ENCODE measurements around the gene SLC35E4. TPM values are rescaled to one million over a fixed set of nuclear protein-coding genes. Genes with fewer than 3 reads are reported as not detected.

Gene SLC35E4
- total and polyA plus RNA-seq, 9 of the 15 experiments (the other 6 are each of a cell fraction or from before 2014, with no cell fraction given): 0.06 to 2.3 (median 0.86) TPM; not detected in 1

DNA sequence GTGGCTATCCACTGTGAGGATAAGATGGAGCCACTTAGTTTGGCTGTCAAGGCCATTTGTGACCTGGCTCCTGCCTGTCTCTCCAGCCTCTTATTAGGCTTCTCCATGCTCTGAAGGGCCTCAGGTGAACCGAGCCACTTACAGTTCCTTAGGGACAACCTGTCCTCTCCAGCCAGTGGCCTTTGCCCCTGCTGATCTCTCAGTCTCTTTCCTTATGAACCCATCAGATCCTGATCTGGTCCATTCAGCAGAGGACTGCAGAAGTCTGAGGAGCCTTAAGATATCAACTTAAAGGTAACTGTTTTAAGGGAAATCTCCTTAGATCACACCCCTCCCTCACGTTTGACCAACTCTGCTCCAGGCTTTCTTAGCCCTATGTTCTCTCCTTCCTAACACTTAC is 29.7 kb downstream of the SLC35E4 start:
- in situ Hi-C loops (cut with MboI): no loop called here
- H2AFZ ChIP-seq (ENCODE audit: low read depth, low read length): no peak overlapping the region
- H4K20me1 ChIP-seq (replicated peaks; ENCODE audit: control insufficient read depth, insufficient read depth, low read length): no peaks in the 10 kb centered on the region
- no peaks in the 10 kb centered on the region for H3K27me3 ChIP-seq (ENCODE audit: control insufficient read depth in 2 of 2, insufficient read depth in 2 of 2, low read length in 2 of 2)
- DNase-seq (ENCODE audit: extremely low read depth in 1 of 4, low spot score in 3 of 4) (no peak), FAIRE-seq (no peak), ATAC-seq (no peak)
- no peaks in the 10 kb centered on the region for H3K79me2 ChIP-seq (ENCODE audit: control insufficient read depth, insufficient read depth, low read length)
- H3K4me3 ChIP-seq: no peak overlapping the region
- H3K4me2 ChIP-seq (ENCODE audit: insufficient read depth, low read length): no peak overlapping the region
- H3K4me1 ChIP-seq (replicated peaks in 1 of 2; ENCODE audit: control insufficient read depth in 2 of 2, insufficient read depth in 2 of 2, low read length in 2 of 2): peaks cover 7 to 16% of the 10 kb centered on the region in 2 experiments; a peak in 3 of 5 replicates
- POLR2A ChIA-PET: interaction anchor here (0.6 to 0.7 kb wide), 2 partner anchors 14 to 1292 kb away, joined by 4 to 5 read pairs; no protein-coding TSS in a partner anchor
- no peaks in the 10 kb centered on the region for H3K36me3 ChIP-seq (ENCODE audit: control insufficient read depth, insufficient read depth, low read length)
- intact Hi-C loops (cut with micrococcal nuclease): loop anchor here (10.0 kb wide), 1 partner anchor 90 kb away; no protein-coding TSS in a partner anchor
- TF ChIP-seq JUND (IDR thresholded peaks at IDR 0.05; ENCODE audit: borderline replicate concordance, low read depth, low read length): no peak
- no peak for TF ChIP-seq JUND (tag; IDR thresholded peaks at IDR 0.05; ENCODE audit: borderline replicate concordance, low read depth, low read length)
- TF ChIP-seq ZNF174 (CRISPR knock-in tag; IDR thresholded peaks at IDR 0.05): no peak
- TF ChIP-seq BDP1 (IDR thresholded peaks at IDR 0.05; ENCODE audit: insufficient read depth, insufficient read length): no peak
- no peak for TF ChIP-seq FOXK2 (conservative IDR thresholded peaks at IDR 0.05 in 1 of 2, IDR thresholded peaks at IDR 0.05 in 1 of 2; ENCODE audit: low read depth in 2 of 2)
- H3K9me3 ChIP-seq (replicated peaks; ENCODE audit: control insufficient read depth, insufficient read depth, low read depth, low read length): no peaks in the 10 kb centered on the region
- BruUV-seq (replicated peaks): no TSS peak
- H3K27ac ChIP-seq (ENCODE audit: extremely low read depth, low read depth, low read length): no peak overlapping the region
- WGBS (ENCODE audit: insufficient coverage, low coverage, missing lambda C conversion rate): 13% methylated on average over 2 of the region's 2 CpGs
- H3K9ac ChIP-seq (ENCODE audit: insufficient read depth in 1 of 2, low read depth in 2 of 2, low read length in 2 of 2): no peak overlapping the region
- CTCF ChIA-PET (ENCODE audit: low intra/inter-chr PET ratio): no interaction called here
- no peaks in the 10 kb centered on the region for H3K9me1 ChIP-seq (ENCODE audit: control insufficient read depth, insufficient read depth, low read length)

DNA sequence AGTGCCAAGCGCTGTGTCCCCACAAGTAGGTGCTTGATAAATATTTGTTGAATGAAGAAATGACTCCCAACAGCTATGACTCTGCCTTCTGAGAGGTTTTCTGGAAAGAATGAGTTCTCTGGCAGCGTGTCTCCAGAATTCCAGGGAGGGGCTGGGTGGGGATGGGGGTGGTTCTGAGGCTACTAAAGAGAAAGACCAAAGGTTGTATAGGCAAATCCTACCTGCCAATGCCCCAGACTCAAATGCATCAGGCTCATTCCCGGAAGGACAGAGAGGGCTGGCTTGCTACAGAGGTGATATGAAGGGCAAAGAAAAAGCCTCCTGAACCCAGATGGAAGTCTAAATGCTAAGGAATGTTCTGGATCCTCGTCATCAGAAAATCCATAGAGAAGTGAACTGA is 30.2 kb downstream of the SLC35E4 start:
- H2AFZ ChIP-seq (ENCODE audit: low read depth, low read length): no peak overlapping the region
- H3K9me3 ChIP-seq (replicated peaks; ENCODE audit: control insufficient read depth, insufficient read depth, low read depth, low read length): no peaks in the 10 kb centered on the region
- in situ Hi-C loops (cut with MboI): no loop called here
- ChIA-PET CTCF (ENCODE audit: low intra/inter-chr PET ratio) (no interaction called here), POLR2A (no interaction called here)
- no peak overlapping the region for H3K9ac ChIP-seq (ENCODE audit: insufficient read depth in 1 of 2, low read depth in 2 of 2, low read length in 2 of 2)
- no peak overlapping the region for H3K4me2 ChIP-seq (ENCODE audit: insufficient read depth, low read length)
- 57% methylated on average over 3 of the region's 4 CpGs for WGBS (ENCODE audit: insufficient coverage, low coverage, missing lambda C conversion rate)
- no peaks in the 10 kb centered on the region for H3K36me3 ChIP-seq (ENCODE audit: control insufficient read depth, insufficient read depth, low read length)
- no TSS peak for BruUV-seq (replicated peaks)
- H3K27me3 ChIP-seq (ENCODE audit: control insufficient read depth in 2 of 2, insufficient read depth in 2 of 2, low read length in 2 of 2): no peaks in the 10 kb centered on the region
- H3K27ac ChIP-seq (ENCODE audit: extremely low read depth, low read depth, low read length): no peak overlapping the region
- H4K20me1 ChIP-seq (replicated peaks; ENCODE audit: control insufficient read depth, insufficient read depth, low read length): no peaks in the 10 kb centered on the region
- H3K9me1 ChIP-seq (ENCODE audit: control insufficient read depth, insufficient read depth, low read length): no peaks in the 10 kb centered on the region
- H3K79me2 ChIP-seq (ENCODE audit: control insufficient read depth, insufficient read depth, low read length): no peaks in the 10 kb centered on the region
- ATAC-seq: no peak
- no peak for FAIRE-seq
- H3K4me1 ChIP-seq (replicated peaks in 1 of 2; ENCODE audit: control insufficient read depth in 2 of 2, insufficient read depth in 2 of 2, low read length in 2 of 2): peaks cover 7 to 16% of the 10 kb centered on the region in 2 experiments; a peak in 3 of 5 replicates
- DNase-seq (ENCODE audit: extremely low read depth in 1 of 4, low spot score in 3 of 4): no peak
- TF ChIP-seq, protein P1, sequence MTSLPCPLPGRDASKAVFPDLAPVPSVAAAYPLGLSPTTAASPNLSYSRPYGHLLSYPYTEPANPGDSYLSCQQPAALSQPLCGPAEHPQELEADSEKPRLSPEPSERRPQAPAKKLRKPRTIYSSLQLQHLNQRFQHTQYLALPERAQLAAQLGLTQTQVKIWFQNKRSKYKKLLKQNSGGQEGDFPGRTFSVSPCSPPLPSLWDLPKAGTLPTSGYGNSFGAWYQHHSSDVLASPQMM (CRISPR knock-in tag; IDR thresholded peaks at IDR 0.05): no peak
- no peak overlapping the region for H3K4me3 ChIP-seq
- intact Hi-C loops (cut with micrococcal nuclease): loop anchor here (10.0 kb wide), 1 partner anchor 89 kb away; no protein-coding TSS in a partner anchor
